GM21390 (cell line): Measurements from ENCODE around the gene SLC35C1.

Experiments
- ATAC-seq: cut with Tn5 transposase; IDR thresholded peaks from one replicate; pipeline ENCODE4 v1.9.1; 2021; ENCODE audit not compliant: unreplicated experiment

SLC35C1 gene

GRCh38 chr11:45804761-45805304 is at the start of gene SLC35C1:
Gene SLC35C1 (plus strand): TSS chr11:45805149. CDS start chr11:45805802, 653 bp downstream.
- ATAC-seq = peak; percentile 96

GRCh38 chr11:45755281-45755859 is 49.6 kb upstream of the SLC35C1 start:
- no peak for ATAC-seq

DNA sequence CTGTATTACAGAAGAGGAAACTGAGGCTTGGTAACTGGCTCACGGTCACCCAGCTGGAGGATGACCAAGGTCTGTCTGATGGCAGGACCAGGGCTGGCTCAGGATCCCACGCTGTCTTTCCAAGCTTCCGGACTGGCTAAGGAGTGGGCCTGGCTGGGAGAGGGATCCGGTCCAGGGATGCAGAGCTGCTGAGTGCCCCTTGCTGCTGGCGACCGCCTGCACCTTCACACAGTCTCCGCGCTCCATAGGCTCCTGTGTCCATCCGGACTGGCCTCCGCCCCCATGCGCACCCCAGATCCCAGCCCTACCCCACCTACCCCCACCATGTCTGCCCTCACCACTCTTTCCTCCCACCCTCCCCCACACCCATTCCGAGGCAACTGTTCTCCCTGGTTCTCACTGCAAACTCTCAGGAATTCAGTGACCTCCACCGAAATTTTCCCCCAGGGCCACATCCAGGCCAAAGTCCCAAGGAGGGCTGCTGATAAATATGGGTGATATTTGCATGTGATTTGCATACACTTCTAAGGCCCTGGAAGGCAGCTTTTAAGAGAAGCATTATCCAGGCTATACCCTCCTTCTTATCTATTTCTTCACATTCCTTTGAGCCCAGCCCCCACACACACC is 48.5 kb upstream of the SLC35C1 start:
- no peak for ATAC-seq

DNA sequence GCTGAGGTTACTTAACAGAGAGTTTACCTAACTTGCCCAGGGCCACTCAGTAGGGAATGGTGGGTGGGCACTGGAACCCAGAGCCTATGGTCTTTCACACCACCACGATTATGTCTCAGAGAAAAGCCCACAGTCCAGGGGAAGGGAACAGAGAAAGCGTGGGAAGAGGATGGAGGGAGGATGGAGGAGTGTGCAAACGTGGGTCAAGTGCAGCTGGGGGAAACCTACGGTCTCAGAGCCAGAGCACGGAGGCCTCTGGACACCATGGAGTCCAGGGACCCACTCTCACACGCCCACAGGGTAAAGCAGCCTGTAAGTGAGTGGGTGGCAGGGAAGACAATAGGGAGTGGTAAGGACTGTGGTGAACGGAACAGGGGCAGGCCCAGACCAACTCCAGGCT is 47.3 kb upstream of the SLC35C1 start:
- ATAC-seq = no peak

GRCh38 chr11:45761659-45762058 is 43.3 kb upstream of the SLC35C1 start:
- ATAC-seq = no peak

GRCh38 chr11:45765107-45765668 is 39.8 kb upstream of the SLC35C1 start:
- ATAC-seq = no peak

GRCh38 chr11:45765836-45766235 is 39.1 kb upstream of the SLC35C1 start:
- ATAC-seq = no peak

DNA sequence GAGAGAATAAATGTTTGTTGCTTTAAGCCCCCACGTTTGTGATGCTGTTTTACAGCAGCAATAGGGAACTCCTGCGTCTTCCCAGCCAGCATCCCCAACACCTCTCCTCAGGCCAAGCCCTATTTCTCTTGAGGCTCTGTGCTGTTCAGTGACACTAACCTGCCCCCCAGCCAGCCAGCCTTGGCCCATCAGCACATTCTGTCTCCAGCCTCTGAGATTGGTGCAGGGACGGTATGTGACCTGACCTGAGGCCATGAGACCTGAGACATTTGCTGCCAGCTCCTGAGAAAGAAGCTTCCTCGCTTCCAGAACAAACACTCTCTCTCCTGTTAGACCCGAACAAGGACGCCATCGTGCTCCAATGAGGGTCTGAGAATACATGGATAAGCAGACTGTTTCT is 38.5 kb upstream of the SLC35C1 start:
- no peak for ATAC-seq

DNA sequence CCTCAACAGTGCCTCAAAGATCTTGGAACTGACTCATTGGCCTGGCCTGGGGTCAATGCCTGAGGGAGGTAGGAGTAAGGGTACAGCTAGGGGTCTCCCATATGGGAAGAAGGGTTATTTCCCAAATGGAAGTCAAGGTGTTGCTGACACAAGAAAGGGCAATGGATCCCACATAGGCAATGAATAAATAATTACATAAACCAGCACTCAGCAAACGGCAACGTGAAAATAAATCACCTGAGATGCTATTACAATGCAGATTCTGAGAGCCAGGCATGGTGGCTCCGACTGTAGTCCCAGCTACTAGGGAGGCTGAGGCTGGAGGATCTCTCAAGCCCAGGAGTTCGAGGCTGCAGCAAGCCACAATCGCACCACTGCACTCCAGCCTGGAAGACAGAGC is 36.5 kb upstream of the SLC35C1 start:
- ATAC-seq = no peak

- no peak for ATAC-seq
These were observed 35.0 kb upstream of the SLC35C1 start for GRCh38 chr11:45769960-45770359.

- peak; percentile 49 for ATAC-seq
These were observed 33.8 kb upstream of the SLC35C1 start for GRCh38 chr11:45771193-45771565.

GRCh38 chr11:45771566-45772448 is 33.1 kb upstream of the SLC35C1 start:
- ATAC-seq = peak; percentile 81

- no peak for ATAC-seq
These were observed 32.5 kb upstream of the SLC35C1 start for GRCh38 chr11:45772449-45772774.

DNA sequence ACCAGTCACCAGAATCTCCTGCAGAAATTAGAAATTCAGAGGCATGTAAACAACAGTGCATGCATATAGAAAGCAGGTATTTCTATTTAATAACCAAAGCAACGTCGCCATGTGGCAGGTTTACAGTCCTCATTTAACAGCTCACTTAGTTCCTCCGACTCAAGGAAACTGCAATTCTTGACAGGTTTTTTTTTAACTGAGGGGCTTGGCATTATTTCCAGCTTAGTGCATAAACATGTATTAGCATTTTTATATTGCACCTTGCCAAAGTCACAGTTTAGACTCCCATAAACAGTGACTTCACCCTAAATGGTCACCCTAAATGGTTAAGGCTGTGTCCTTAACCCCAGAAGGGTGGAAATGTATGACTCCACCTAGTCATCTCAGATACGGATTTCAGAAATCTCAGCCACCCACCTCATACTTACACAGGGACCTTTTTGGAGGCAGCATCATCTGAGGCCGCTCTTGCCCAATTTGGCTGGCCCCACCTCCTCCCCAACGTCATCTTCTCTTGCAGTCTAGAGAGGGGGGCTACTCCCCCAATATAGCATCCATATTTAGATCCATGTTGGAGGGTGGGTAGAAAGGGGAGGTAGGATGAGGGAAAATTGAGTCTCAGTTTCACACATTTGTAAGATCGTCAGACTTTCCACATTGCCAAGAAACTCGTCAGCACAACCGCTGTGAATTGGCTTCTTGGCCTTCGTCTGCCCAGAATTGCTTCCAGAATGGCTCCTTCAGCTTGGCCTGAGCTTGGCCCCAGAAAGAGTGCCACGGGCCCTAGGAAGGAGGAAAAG is 31.8 kb upstream of the SLC35C1 start:
- no peak for ATAC-seq

GRCh38 chr11:45773786-45774655 is 30.9 kb upstream of the SLC35C1 start:
- ATAC-seq = no peak

GRCh38 chr11:45774786-45775185 is 30.2 kb upstream of the SLC35C1 start:
- no peak for ATAC-seq

DNA sequence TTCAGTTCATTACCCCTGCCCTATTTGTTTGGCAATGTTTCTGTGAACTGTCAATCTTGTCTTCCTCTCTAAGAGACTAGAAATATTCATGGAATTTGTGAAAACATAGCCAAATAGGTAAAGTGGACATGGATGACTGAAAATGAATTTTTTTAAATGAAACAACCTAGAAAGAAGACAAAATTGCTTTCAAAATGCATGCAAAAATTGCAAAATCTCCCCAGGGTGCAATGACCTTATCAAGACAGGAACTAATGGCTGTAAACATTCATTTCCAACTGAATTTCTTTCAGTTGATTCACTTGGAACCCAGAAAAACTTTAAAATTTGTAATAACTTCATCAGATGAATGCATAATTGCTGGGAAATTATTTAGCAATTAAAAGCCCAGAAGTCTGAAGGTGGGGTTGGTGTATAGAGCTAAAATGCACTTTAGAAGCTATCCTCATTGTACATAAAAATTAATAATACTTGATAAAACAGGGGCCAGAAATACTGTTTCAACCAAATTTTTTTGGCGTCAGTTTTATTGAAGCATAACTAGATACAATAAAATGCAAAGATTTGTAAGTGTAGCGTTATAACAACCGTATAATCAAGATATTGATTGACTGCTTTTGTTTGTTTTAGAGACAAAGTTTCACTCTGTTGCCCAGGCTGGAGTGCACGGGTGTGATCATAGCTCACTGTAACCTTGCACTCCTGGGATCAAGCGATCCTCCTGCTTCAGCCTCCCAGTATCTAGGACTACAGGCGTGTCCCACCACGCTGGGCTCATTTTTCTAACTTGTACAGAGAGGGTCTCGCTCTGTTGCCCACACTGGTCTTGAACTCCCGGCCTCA is 27.6 kb upstream of the SLC35C1 start:
- no peak for ATAC-seq

- ATAC-seq = no peak
These were observed 26.6 kb upstream of the SLC35C1 start for GRCh38 chr11:45778341-45778740.

DNA sequence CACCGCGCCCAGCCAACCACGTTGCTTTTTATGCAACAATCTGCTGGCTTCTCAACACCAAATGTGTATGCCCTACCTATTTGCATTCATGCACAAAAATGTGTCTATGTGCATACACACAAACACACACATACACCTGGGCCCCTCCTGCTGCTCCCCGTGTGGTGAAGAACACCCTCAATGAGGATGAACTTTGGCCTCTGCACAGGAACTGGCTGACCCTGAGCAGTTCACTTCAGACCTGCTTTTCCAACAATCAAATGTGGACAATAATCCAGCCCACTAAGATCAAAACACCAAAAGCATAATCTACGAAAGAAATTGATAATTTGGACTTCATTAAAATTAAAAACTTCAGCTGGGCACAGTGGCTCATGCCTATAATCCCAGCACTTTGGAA is 25.3 kb upstream of the SLC35C1 start:
- ATAC-seq = no peak
